HG02852 (cell line): ENCODE results near the gene SFXN3.
A peak's percentile ranks its signal among the peaks of the same experiment; 100 is the strongest.

ENCODE experiments used
- ATAC-seq: cut with Tn5 transposase; IDR thresholded peaks from one replicate; pipeline ENCODE4 v1.9.1; 2021; ENCODE audit warnings: mild to moderate bottlenecking, moderate library complexity; ENCODE audit not compliant: unreplicated experiment

The SFXN3 gene

GRCh38 chr10:101056365-101057151 lies 25.5 kb downstream of the SFXN3 start:
- no peak for ATAC-seq

GRCh38 chr10:101060036-101060950 lies 29.3 kb downstream of the SFXN3 start:
- peak; percentile 48 for ATAC-seq

GRCh38 chr10:101060951-101061623 lies 30.1 kb downstream of the SFXN3 start:
- ATAC-seq, result peak; percentile 50

- no peak for ATAC-seq
Measured at GRCh38 chr10:101061624-101062231, 30.7 kb downstream of the SFXN3 start, which contains the start of gene KAZALD1. Gene KAZALD1, plus strand, starts transcription at chr10:101061989. Its CDS starts 604 bp downstream, at chr10:101062593.

GRCh38 chr10:101062232-101063049 lies 31.4 kb downstream of the SFXN3 start:
- ATAC-seq, result no peak

GRCh38 chr10:101063050-101063525 lies 32.1 kb downstream of the SFXN3 start:
- no peak for ATAC-seq

GRCh38 chr10:101063548-101064414 lies 32.7 kb downstream of the SFXN3 start:
- no peak for ATAC-seq

GRCh38 chr10:101064415-101065030 lies 33.5 kb downstream of the SFXN3 start:
- ATAC-seq, result no peak

- no peak for ATAC-seq
Measured at GRCh38 chr10:101065481-101066145, 34.6 kb downstream of the SFXN3 start.

- peak; percentile 44 for ATAC-seq
Measured at GRCh38 chr10:101066146-101066895, 35.3 kb downstream of the SFXN3 start.

- ATAC-seq, result no peak
Measured at GRCh38 chr10:101066896-101067355, 35.9 kb downstream of the SFXN3 start.

- ATAC-seq, result peak; percentile 55
Measured at GRCh38 chr10:101067356-101068083, 36.5 kb downstream of the SFXN3 start.

- ATAC-seq, result no peak
Measured at GRCh38 chr10:101069441-101069840, 38.4 kb downstream of the SFXN3 start.

GRCh38 chr10:101070098-101070497 lies 39.1 kb downstream of the SFXN3 start:
- ATAC-seq, result no peak

- no peak for ATAC-seq
Measured at GRCh38 chr10:101071267-101071884, 40.3 kb downstream of the SFXN3 start.

GRCh38 chr10:101071885-101072433 lies 40.9 kb downstream of the SFXN3 start:
- no peak for ATAC-seq
